Ovary (tissue), 3 donors: ENCODE results near the gene DDX47.

Experiments used
- CTCF ChIP-seq, 3 donors: fragments of 450-650 bp in 2 of 3; fragments of 200-600 bp in 1 of 3; IDR thresholded peaks; one replicate each; pipeline versions ENCODE4 v1.5.1 to v1.8.0; 2016 to 2022; ENCODE audit warnings: antibody characterized with exemption in 3 of 3, mild to moderate bottlenecking in 1 of 3
- EP300 ChIP-seq: sonication (generic); formaldehyde crosslinking; IDR thresholded peaks from one replicate; pipeline ENCODE4 v1.6.1; 2017; ENCODE audit warnings: antibody characterized with exemption
- donor health status: DM: no; HTN: no; CAD: no.

DNA sequence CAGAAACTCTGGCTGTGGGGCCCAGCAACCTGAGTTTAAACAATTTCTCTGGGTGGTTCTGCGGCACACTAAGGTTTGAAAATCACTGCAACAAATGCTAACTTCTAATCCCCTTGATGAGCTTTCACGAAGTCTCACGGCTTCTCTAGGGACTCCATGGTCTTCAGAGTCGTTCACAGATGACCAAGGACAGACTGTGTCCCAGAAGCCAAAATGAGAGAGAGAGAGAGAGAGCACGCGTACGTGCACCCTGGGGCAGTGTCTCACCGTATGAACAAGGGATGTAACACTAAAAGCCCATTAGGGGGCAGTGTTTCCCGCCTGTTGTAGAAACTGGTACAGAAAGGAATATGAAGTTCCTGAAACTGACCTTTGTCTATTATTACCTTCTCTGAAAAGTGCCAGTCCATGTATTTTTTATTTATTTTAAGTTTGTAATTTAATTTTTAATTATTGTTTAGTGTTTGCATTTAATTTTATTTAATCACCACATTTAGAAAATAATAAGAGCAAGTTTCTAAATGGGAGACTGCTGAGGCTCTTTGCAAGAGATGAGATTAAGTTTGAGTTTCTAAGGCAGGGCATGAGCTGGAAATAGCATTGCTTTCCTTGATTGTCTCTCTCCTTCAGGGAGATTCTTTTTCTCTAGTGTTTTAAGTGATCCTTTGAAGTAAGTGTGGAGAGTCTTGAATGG, 24.3 kb upstream of the DDX47 start:
- TF ChIP-seq CTCF (IDR thresholded peaks at IDR 0.05) (peak; percentile 56 to 74 (median 70)), EP300 (no peak)
